Pericardium fibroblast (primary cell): ENCODE results near the gene LCP2. TPM values are rescaled to one million over a fixed set of nuclear protein-coding genes. Genes with fewer than 3 reads are reported as not detected.

Experiments
- total RNA-seq: library from RNA; depleted of rRNA; stranded (reverse); fragments of >200 nt; gene quantifications from 2 replicates; pipeline ENCODE4 v1.2.3, GENCODE V29; 2015

The LCP2 gene
- not detected in 2 replicates for total RNA-seq

DNA sequence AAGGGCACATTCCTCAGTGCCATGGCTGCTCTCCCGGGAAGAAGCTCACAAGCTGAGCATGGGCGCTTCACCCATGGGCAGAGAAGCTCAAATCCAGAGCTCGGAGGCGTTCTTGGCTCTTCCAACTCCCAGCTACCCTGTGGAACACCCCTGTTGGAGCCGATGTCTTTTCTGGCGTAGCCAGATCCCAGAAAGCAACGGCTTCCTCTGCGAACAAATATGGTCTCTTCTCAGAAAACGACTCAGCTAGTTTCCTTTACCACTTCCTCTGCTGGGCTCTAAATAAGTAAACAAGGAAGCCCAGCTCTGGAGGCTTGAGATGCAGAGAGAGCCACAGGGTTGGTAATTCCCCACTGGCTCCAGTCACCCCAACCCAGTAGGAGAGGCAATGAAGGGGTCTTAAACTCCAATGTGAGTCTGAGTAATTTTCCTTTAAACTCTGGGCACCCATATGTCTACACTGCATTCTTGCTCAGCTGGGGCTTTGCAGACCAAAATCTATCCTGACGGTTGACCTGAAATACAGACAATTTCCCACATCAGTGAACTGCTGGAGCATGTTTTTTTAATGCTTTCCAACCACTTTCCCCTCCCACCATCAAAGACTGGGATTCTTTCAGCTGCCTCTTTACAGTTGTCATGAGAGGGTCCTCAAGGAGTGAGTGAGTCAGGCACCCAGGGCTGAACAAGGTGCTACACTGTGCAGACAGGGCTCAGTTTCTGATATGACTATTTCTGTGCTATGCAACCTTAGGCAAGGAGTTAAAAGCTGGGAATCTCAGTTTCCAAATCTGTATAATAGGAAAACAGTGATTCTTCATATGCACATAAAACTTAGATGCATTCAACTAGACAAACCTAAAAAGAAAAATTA lies at the start of gene LCP2:
TSS of gene LCP2 (minus strand) at position 189 of the 874 bp plus-strand sequence. CDS start at position 23, 166 bp downstream.

DNA sequence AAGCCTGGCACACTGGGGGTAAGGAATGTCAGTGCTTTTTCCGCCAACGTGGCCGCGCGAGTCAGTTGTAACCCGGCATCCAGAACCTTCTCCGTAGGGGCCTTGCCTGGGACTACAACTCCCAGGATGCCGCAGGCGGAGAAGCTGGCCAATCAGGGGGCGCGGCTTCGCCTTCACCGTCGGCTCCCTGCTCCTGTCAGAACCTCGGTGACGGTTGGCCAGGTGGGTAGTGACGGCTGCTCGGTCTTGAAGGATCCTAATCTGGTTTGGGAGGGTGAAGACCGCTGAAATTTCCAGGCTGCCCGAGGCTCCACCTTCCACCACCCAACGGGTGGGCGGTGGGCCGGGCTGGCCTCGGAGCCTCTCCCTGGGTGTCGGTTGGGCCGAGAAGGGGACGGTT lies 64.8 kb downstream of the LCP2 start, which contains the start of gene C5orf58:
TSS of gene C5orf58 (plus strand) at position 200 of the 400 bp plus-strand sequence. CDS start 1,992 bp downstream, outside the sequence.

Other genes starting within 250 kb of the LCP2 start
- gene FOXI1, start 191.9 kb downstream of the LCP2 start, total RNA-seq: not detected in 2 replicates
- not detected in 2 replicates for gene C5orf58, start 64.8 kb downstream of the LCP2 start, total RNA-seq
- gene KCNMB1, start 91.6 kb upstream of the LCP2 start, total RNA-seq: not detected in 2 replicates
- 0.35 and 1.0 TPM in 2 replicates for gene KCNIP1, start 206.2 kb upstream of the LCP2 start, total RNA-seq